NCI-H1436 treated with DMSO at 0.1 percent for 48 hours (cell line): ENCODE data around the gene SLC16A1.

Experiments used
- DNase-seq: peaks from one replicate; lab custom pipeline; 2025; lab: John Stamatoyannopoulos, UW

SLC16A1 gene

GRCh38 chr1:112881742-112882127, 74.3 kb downstream of the SLC16A1 start:
- no peak for DNase-seq

GRCh38 chr1:112879834-112880233, 76.2 kb downstream of the SLC16A1 start:
- no peak for DNase-seq

DNA sequence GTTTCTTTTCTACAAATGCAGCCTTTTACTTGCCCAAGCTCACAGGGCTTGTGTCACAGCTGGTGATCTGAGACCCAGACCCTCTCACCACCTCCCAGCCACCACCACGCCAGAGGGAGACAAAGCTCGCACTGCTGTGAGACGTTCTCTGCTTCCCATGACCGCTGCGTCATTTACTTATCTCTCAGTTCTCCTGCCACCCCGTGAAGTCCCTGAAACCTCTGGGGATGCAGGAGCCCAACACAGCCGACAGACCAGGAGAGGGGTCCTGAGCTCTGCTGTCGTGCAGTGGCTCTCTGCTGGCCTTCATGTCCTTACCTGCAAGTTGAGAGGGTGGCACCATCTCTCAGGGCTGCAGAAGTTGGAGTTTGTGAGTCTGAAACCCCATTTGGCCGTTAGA, 77.7 kb downstream of the SLC16A1 start:
- no peak for DNase-seq

- DNase-seq: no peak
Measured at GRCh38 chr1:112877750-112878149, 78.2 kb downstream of the SLC16A1 start.

DNA sequence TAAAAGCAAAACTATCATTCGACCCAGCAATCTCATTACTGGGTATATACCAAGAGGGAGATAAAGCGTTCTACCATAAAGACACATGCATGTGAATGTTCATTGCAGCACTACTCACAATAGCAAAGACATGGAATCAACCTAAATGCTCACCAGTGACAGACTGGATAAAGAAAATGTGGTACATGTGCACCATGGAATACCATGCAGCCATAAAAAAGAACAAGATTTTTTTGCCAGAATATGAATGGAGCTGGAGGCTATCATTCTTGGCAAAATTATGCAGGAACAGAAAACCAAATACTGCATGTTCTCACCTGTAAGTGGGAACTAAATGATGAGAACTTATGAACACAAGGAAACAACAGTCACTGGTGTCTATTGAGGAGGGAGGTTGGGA, 79.7 kb downstream of the SLC16A1 start:
- no peak for DNase-seq

GRCh38 chr1:112872551-112872962, 83.4 kb downstream of the SLC16A1 start:
- DNase-seq: no peak

DNA sequence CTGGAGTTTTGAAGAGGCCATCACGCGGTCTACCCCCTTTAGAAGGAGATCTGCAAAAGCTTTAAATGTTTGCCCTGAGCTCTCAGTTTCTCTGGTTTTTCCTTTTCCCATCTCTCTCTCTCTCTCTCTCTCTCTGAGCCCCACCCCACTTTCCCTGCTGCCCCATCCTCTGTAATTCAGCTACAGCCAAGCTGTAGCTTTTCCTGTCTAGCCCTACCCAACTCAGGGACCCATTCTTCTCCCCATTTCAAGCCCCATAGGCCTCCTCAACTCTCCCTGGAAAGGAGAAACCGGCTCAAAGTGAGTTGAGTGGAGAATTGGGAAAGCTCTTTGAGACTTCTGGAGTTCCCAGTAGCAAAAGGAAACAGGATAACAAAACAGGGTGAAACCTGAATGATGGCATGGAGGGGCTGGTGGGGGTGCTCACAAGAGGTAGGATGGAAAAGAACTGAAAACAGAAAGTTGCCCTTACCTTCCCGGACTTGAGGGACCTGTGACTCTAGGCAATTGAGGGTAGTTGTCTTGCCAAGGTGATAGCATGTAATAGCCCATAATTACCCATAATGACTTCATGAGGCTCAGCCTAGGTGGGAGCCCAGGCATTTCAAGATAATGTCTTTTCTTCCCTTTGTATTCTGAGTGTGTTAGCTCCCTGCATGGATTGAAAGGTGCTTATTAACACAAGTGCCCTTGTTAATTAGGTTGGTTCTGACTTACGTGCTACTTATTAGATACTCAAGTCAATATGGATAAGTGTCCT, 84.9 kb downstream of the SLC16A1 start:
- DNase-seq: peak; percentile 20

- no peak for DNase-seq
Measured at GRCh38 chr1:112869895-112870294, 86.1 kb downstream of the SLC16A1 start.

DNA sequence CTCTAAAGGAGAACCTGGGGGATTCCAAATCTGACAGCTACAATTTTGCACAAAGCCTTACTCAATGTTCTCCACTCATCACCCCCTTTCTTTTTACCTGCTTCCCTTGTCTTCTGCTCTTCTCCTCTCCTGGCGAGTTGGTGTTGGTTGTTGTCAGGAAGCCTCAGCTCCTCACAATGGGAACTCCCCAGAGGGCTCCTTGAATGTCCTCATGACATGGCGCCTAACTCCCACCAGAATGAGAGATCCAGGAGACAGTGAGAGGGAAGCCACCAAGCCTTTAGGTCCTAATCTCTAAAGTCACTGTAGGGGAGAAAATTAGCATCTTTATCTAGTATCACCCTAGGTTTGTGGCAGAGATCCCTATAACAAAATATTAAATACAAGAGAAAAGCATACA, 87.8 kb downstream of the SLC16A1 start:
- no peak for DNase-seq

- no peak for DNase-seq
Measured at GRCh38 chr1:112866981-112867380, 89.0 kb downstream of the SLC16A1 start.

- no peak for DNase-seq
Measured at GRCh38 chr1:112866151-112866550, 89.8 kb downstream of the SLC16A1 start.

DNA sequence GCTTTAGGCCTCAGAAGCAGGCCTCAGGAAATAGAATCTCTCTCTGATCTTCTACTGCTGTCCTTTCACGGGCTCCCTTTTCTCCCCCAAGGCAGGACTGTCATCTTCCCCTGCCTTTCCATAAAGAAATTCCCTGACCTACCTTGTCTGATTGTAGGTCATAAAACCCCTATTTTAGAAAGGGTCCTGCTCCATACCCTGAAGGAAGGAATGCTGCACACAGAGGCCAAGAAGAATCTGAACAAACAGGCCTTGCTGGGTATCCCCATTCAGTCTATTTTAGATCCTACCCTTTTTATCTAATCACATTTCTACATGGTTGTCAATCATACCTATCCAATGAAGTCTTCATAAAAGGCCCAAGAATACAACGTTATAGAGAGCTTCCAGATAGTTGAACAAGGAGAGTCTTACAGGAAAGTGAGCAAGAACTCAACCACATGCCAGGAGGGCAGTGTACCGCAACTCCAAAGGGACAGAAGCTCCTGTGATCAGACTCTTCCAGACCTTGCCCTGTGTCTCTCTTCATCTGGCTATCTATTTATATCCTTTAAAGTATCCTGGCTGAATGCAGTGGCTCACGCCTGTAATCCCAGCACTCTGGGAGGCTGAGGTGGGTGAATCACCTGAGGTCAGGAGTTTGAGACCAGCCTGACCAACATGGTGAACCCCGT, 93.1 kb downstream of the SLC16A1 start:
- DNase-seq: no peak
